ENCODE results near the gene EFR3B. TPM values are rescaled to one million over a fixed set of nuclear protein-coding genes. Genes with fewer than 3 reads are reported as not detected.

EFR3B gene
- total RNA-seq, 1 experiment from 2014 or later, result 0.09 TPM

GRCh38 chr2:25000036-25000435 lies 41.8 kb upstream of the EFR3B start:
- no peak for TF ChIP-seq CTCF (IDR thresholded peaks at IDR 0.05; ENCODE audit: unreplicated experiment)
- CTCF ChIA-PET, result interaction anchor here (0.5 kb wide), 1 partner anchor 37 kb away, joined by 3 read pairs; no protein-coding TSS in a partner anchor
- no peaks in the 10 kb centered on the region for H3K9me3 Mint-ChIP-seq (ENCODE audit: unreplicated experiment)
- peaks cover 22% of the 10 kb centered on the region for H3K27me3 Mint-ChIP-seq (ENCODE audit: insufficient read depth, unreplicated experiment)
- H3K36me3 Mint-ChIP-seq (ENCODE audit: insufficient read depth, unreplicated experiment), result no peaks in the 10 kb centered on the region
- no peak overlapping the region for H3K4me3 Mint-ChIP-seq (ENCODE audit: unreplicated experiment)
- DNase-seq (ENCODE audit: unreplicated experiment), result no peak
- intact Hi-C loops (cut with micrococcal nuclease), result no loop called here
- BruUV-seq (replicated peaks), result no TSS peak
- POLR2A ChIA-PET, result interaction anchor here (0.7 kb wide), 1 partner anchor 578 kb away, joined by 3 read pairs; no protein-coding TSS in a partner anchor
- H3K27ac Mint-ChIP-seq (ENCODE audit: low read depth, unreplicated experiment), result peak overlapping the region; percentile 26
- peaks cover 6% of the 10 kb centered on the region for H3K4me1 Mint-ChIP-seq (ENCODE audit: insufficient read depth, unreplicated experiment)

- intact Hi-C loops (cut with micrococcal nuclease), result no loop called here
- BruUV-seq (replicated peaks), result no TSS peak
- Mint-ChIP-seq H3K27me3 (ENCODE audit: insufficient read depth, unreplicated experiment) (peaks cover 22% of the 10 kb centered on the region), H3K36me3 (ENCODE audit: insufficient read depth, unreplicated experiment) (no peaks in the 10 kb centered on the region), H3K9me3 (ENCODE audit: unreplicated experiment) (no peaks in the 10 kb centered on the region), H3K27ac (ENCODE audit: low read depth, unreplicated experiment) (peak overlapping the region; percentile 26), H3K4me1 (ENCODE audit: insufficient read depth, unreplicated experiment) (peaks cover 6% of the 10 kb centered on the region), H3K4me3 (ENCODE audit: unreplicated experiment) (no peak overlapping the region)
- no peak for TF ChIP-seq CTCF (IDR thresholded peaks at IDR 0.05; ENCODE audit: unreplicated experiment)
- CTCF ChIA-PET, result interaction anchor here (0.5 to 0.8 kb wide), 3 partner anchors 38 to 84 kb away, joined by 3 read pairs; no protein-coding TSS in a partner anchor
- DNase-seq (ENCODE audit: unreplicated experiment), result no peak
- POLR2A ChIA-PET, result interaction anchor here (0.7 kb wide), 1 partner anchor 579 kb away, joined by 3 read pairs; no protein-coding TSS in a partner anchor
Observed at GRCh38 chr2:25000503-25001324, 41.2 kb upstream of the EFR3B start.

GRCh38 chr2:25001325-25001637 lies 40.6 kb upstream of the EFR3B start:
- Mint-ChIP-seq H3K27ac (ENCODE audit: low read depth, unreplicated experiment) (no peak overlapping the region), H3K4me3 (ENCODE audit: unreplicated experiment) (no peak overlapping the region), H3K9me3 (ENCODE audit: unreplicated experiment) (no peaks in the 10 kb centered on the region), H3K36me3 (ENCODE audit: insufficient read depth, unreplicated experiment) (no peaks in the 10 kb centered on the region), H3K27me3 (ENCODE audit: insufficient read depth, unreplicated experiment) (peaks cover 22% of the 10 kb centered on the region), H3K4me1 (ENCODE audit: insufficient read depth, unreplicated experiment) (peaks cover 6% of the 10 kb centered on the region)
- BruUV-seq (replicated peaks), result no TSS peak
- intact Hi-C loops (cut with micrococcal nuclease), result no loop called here
- POLR2A ChIA-PET, result no interaction called here
- DNase-seq (ENCODE audit: unreplicated experiment), result no peak
- CTCF ChIA-PET, result interaction anchor here (0.7 to 0.8 kb wide), 2 partner anchors 64 to 290 kb away, joined by 3 read pairs; no protein-coding TSS in a partner anchor
- TF ChIP-seq CTCF (IDR thresholded peaks at IDR 0.05; ENCODE audit: unreplicated experiment), result no peak

GRCh38 chr2:25002066-25002465 lies 39.8 kb upstream of the EFR3B start:
- Mint-ChIP-seq H3K36me3 (ENCODE audit: insufficient read depth, unreplicated experiment) (no peaks in the 10 kb centered on the region), H3K9me3 (ENCODE audit: unreplicated experiment) (no peaks in the 10 kb centered on the region), H3K27me3 (ENCODE audit: insufficient read depth, unreplicated experiment) (peaks cover 22% of the 10 kb centered on the region), H3K27ac (ENCODE audit: low read depth, unreplicated experiment) (no peak overlapping the region), H3K4me1 (ENCODE audit: insufficient read depth, unreplicated experiment) (peaks cover 2% of the 10 kb centered on the region), H3K4me3 (ENCODE audit: unreplicated experiment) (no peak overlapping the region)
- ChIA-PET POLR2A (no interaction called here), CTCF (interaction anchor here (0.6 to 0.8 kb wide), 2 partner anchors 27 to 127 kb away, joined by 3 to 5 read pairs; no protein-coding TSS in a partner anchor)
- DNase-seq (ENCODE audit: unreplicated experiment), result no peak
- TF ChIP-seq CTCF (IDR thresholded peaks at IDR 0.05; ENCODE audit: unreplicated experiment), result no peak
- intact Hi-C loops (cut with micrococcal nuclease), result no loop called here
- BruUV-seq (replicated peaks), result no TSS peak

All from MCF 10A (cell line).